ENCODE results near the gene CCDC92.

Gene CCDC92

DNA sequence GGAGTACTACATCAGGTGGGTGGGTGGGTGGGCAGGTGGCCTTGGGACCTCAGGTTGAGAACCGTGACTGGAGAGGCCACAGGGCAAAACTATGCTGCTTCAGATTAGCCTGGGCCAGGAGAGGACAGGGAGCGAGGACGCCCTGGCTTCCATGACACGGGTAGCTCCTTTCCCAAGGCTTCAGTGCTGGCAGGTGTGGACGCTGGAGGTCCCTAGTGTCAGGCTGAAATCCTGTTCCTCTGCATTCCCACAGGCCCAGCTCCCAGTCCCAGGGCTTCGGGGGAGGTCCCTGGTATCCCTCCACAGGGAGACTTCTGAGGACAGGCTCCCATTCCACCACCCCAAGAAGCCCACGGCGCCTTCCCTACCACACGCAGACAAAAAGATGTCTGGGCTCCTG lies 31.6 kb downstream of the CCDC92 start:
- Mint-ChIP-seq H3K27me3 (no peaks in the 10 kb centered on the region), H3K4me1 (peaks cover 18% of the 10 kb centered on the region), H3K9me3 (no peaks in the 10 kb centered on the region), H3K27ac (no peak overlapping the region), H3K36me3 (peaks cover 58% of the 10 kb centered on the region), H3K4me3 (no peak overlapping the region)
- no peak for ATAC-seq

DNA sequence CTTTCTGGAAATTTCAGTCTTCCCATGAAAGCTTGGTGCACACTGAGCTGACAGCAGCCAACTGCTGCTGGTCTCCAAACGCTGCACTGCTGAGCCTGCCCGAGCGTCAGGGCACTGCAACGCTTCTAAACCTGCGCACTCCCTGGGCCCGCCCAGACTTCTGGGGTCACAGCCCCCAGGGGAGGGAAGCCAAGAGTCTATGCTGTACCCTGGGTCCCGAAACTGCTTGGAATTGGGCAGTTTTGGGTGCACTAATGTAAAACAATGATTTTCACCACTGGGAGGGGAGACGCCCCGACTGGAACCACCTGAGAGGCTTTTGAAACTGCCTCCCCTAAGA lies 32.0 kb downstream of the CCDC92 start:
- no peaks in the 10 kb centered on the region for H3K27me3 Mint-ChIP-seq
- H3K9me3 Mint-ChIP-seq, result no peaks in the 10 kb centered on the region
- ATAC-seq, result no peak
- H3K27ac Mint-ChIP-seq, result no peak overlapping the region
- H3K36me3 Mint-ChIP-seq, result peaks cover 55% of the 10 kb centered on the region
- no peak overlapping the region for H3K4me3 Mint-ChIP-seq
- H3K4me1 Mint-ChIP-seq, result peaks cover 18% of the 10 kb centered on the region

DNA sequence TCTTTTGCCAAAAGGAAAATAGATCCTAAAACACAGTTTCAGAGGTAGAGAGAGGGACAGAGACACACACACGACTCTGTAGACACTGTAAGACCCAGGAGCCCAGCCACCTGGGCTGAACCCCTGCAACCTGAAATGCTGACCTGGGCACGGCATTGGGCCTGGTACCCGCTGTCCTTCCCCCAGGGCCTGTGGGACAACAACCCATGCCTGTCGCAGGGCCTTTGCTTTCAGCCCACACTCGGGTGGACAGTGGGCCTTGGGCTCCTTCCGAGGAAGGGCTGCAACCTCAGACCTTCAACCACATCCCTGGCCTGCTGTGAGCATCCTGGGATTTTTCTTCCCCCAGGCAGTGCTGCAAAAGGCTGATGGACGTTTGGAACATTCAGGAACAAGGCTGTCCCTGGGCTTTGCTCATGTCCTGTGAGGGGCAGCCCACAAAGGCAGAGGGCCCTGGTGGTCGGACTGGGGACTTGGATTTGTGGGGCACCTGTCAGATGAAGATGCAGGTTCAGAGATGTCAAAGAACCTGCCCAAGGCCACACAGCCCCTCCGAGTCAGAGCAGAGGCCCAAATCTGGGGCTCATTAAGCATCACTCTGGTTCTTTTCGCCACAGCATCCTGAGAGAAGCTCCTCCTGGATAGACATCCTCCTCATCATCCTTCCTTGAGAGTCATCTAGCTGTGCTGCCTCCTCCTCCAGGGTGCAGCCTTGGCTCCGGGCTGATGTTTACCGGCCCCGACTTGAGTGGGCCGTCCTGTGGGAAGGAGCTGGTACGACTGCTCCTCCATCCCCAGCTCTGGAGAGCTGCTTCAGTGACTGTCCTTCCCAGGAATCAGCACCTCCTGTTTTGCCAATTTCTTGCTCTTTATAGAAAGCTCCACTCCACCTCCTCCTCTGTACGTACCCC lies 32.7 kb downstream of the CCDC92 start:
- no peak for ATAC-seq
- Mint-ChIP-seq H3K27me3 (no peaks in the 10 kb centered on the region), H3K9me3 (no peaks in the 10 kb centered on the region), H3K4me3 (no peak overlapping the region), H3K27ac (no peak overlapping the region), H3K4me1 (peaks cover 18% of the 10 kb centered on the region), H3K36me3 (peaks cover 55% of the 10 kb centered on the region)

DNA sequence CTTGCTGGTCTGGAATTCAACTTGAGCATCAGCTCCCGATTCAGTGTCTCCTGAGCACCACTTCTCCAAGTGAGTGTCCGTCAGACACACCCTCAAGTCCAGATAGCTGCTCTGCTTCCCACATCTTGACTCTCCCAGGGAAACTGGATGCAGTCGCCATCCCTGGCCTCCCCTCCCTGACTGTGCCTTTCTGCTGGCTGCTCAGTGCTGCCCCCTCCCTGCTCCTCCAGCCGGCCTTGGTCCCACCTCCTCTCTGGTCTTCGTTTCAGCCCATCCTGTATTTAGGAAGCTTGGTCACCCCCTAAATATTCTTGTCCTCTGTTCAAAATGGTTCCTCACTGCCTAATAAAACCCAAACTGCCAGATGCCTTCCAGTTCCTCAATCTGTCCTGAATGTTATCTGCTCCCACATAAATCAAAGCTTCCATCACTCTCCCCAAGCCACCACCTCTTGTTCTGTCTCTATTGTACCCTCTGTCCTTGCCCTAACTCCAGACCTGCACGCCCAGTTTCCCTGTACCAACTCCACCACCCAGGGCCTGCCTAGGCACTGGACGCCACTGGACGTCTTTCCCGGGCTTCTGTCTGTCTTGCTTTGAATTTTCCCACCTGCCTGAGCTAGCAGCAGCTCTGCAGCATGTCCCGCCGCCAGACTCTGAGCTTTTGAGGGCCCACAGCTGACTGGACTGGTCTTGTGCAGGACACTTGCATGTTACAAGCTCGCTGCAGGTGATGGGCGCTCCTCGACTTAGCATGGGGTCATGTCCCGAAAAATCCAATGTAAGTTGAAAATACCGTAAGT lies 33.8 kb downstream of the CCDC92 start:
- no peaks in the 10 kb centered on the region for H3K27me3 Mint-ChIP-seq
- H3K36me3 Mint-ChIP-seq, result peaks cover 48% of the 10 kb centered on the region
- ATAC-seq, result no peak
- no peak overlapping the region for H3K4me3 Mint-ChIP-seq
- H3K27ac Mint-ChIP-seq, result peak overlapping the region; percentile 42
- H3K4me1 Mint-ChIP-seq, result peaks cover 22% of the 10 kb centered on the region
- no peaks in the 10 kb centered on the region for H3K9me3 Mint-ChIP-seq

DNA sequence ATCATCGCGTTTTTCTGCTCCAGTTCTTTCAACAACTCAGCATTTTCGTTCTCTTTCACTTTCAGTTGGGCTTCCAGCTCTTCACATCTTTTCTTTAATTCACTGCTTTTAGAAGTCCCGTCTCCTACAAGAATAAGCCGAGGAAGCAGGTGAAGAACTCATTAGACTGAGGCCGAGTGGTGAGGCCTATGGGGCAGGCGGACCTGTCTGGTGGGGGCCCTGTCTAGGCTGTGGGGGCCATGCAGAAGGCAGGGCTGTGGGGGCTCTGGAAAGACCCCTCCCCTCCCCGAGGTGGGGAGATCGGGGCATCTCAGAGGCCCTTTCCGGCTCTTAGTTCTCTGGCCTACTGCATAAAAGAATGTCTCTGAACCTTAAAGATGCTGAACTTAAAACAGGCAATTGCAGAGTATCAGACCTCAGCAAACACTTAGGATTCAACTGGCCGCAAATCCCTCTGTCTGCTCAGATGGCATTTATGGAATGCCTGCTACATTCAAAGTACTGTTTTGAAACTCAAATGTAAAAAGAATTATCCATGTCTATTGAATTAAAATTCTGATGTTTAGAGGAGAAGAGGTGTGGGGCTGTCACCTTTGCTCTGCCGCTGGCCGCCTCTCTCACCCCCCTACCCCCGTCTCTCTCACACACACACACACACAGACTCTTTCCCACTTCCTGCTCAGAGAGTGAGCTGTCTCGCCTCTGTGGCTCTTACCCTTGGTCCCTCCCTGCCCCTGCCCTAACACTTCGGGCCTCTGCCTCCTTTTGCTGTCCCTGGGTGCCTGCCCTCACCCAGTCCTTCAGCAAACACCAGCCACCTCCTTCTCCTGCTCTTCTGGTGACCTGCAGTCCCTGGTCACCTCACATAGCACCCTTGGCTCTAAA lies 34.7 kb downstream of the CCDC92 start:
- Mint-ChIP-seq H3K36me3 (peaks cover 46% of the 10 kb centered on the region), H3K4me1 (peaks cover 27% of the 10 kb centered on the region), H3K27me3 (no peaks in the 10 kb centered on the region), H3K9me3 (no peaks in the 10 kb centered on the region), H3K27ac (peak overlapping the region; percentile 42), H3K4me3 (no peak overlapping the region)
- ATAC-seq, result peak; percentile 64

DNA sequence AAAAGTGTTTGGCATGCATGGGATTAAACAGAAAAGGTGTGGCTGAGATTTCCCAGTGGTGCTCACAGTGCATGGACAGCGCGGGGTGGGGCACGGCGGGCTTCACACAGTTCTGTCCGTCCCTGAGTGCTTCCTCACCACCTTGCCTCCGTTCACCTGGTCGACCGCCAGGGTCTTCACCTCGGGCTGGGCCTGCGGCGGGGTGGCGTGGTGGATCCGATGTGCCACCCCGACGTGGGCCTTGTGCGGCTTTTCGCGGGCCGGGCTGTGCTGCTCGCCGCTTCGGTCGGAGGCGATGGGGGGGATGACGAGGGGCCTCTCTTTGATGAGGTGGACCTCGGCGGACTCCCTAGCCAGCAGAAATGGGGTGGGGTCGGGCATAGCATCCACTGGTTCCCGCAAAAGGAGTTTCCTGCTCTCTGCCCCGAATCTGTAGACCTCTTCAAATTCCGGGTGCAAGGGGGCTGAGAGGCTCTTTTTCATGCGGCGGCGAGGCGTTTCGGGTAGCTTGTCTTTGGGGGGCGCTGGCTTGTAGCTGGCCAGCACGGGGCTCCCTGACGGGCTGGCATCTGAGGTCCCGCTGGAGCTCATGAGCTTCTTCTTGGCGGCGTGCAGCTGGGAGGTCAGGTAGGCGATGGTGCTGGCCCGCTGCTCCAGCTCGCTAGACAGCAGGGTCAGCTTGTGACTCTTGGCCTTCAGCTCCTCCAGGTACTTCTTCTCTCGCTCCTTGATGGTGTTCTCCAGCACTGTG lies 35.5 kb downstream of the CCDC92 start:
- Mint-ChIP-seq H3K27ac (peak overlapping the region; percentile 42), H3K27me3 (no peaks in the 10 kb centered on the region), H3K9me3 (no peaks in the 10 kb centered on the region), H3K4me1 (peaks cover 27% of the 10 kb centered on the region), H3K4me3 (no peak overlapping the region), H3K36me3 (peaks cover 38% of the 10 kb centered on the region)
- no peak for ATAC-seq

DNA sequence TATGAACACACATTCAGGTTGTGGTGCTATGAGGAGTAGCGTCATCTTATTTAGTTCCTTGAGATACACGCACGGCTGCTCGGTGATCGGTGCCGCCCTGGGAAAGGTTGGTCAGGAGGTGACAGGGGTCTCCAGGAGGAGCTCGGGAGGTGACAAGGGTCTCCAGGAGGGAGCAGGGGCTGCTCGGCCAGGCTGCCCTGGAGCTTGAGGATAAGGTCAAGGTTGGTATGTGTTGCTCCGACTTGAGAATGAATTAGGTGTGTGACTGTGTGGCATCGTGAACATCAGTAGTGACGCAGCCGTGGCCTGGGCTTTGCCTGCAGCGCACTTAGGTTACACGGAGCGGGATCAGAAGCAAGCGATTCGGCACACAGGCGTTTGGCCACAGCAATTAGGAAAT lies 36.2 kb downstream of the CCDC92 start:
- no peak overlapping the region for H3K27ac Mint-ChIP-seq
- H3K36me3 Mint-ChIP-seq, result peaks cover 31% of the 10 kb centered on the region
- no peaks in the 10 kb centered on the region for H3K9me3 Mint-ChIP-seq
- peaks cover 27% of the 10 kb centered on the region for H3K4me1 Mint-ChIP-seq
- no peaks in the 10 kb centered on the region for H3K27me3 Mint-ChIP-seq
- H3K4me3 Mint-ChIP-seq, result no peak overlapping the region
- no peak for ATAC-seq

DNA sequence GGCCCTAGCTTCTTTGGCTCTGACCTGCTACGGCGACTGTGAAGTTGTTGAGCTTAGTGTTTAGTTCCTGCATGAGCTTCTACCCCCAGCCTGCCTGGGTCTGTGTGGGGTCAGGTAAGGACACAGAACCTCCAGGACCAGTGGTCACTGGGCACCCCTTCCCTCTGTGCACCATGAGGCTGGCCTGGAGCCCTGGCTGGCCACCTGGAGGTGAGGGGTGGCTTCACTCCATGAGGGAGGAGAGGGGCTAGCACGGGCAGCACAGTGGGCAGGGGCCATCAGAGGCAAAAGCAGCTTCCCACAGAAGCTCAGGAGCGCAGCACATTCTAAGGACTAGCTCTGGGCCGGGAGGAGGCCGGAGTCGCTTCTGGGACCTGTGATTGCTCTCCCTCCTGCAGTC lies 36.7 kb downstream of the CCDC92 start:
- peaks cover 27% of the 10 kb centered on the region for H3K4me1 Mint-ChIP-seq
- ATAC-seq, result no peak
- peaks cover 27% of the 10 kb centered on the region for H3K36me3 Mint-ChIP-seq
- H3K27ac Mint-ChIP-seq, result no peak overlapping the region
- no peaks in the 10 kb centered on the region for H3K27me3 Mint-ChIP-seq
- no peak overlapping the region for H3K4me3 Mint-ChIP-seq
- no peaks in the 10 kb centered on the region for H3K9me3 Mint-ChIP-seq

DNA sequence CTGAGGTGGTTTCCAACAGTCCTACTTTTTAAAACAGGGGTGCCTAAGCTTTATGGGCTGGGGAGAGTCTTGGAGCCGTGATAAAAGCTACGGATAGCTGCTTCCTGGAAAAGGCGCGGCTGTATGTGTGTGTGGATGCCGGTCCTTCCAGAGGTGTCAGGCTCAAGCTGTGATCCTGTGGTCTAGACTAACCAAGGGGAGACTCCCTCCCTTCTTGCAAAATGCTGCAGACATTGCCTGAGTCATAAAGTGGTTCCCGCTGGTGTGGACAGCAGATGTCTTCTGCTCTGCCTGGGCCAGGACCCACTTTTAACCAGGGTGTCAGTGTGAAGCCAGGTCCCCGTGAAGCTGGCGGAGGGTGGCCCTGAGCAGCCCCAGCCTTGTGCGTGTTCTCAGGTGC lies 37.8 kb downstream of the CCDC92 start:
- Mint-ChIP-seq H3K4me1 (peaks cover 27% of the 10 kb centered on the region), H3K4me3 (no peak overlapping the region), H3K27me3 (peaks cover 4% of the 10 kb centered on the region), H3K27ac (no peak overlapping the region), H3K9me3 (no peaks in the 10 kb centered on the region), H3K36me3 (peaks cover 19% of the 10 kb centered on the region)
- no peak for ATAC-seq

DNA sequence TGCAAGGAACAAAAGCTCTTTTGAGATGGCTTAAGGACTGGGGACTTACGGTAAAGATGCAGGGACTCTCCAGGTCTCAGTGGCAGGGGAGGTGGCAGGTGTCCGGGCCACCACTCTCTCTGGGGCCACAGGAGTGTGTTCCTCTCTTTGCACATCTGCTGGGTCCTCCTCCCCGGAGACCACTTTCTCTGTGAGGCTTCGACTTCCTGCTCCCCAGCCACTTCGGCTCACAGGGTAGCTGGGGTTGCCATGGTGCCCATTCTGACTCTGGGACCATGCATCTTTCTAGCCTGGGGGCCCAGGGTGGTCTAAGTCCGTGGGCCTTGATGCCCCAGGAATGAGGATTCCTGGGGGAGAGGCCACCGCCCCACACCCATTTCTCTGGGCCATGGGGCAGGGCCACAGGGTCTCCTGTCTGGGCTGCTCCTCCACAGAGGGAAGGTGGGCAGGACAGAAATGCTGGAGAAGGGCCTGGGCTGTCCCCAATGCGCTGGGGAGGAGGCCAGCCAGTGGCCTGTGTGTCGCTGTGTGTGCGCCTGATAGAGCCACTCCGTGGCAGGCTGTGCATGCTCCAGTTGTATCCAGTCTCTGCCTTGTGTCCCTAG lies 38.5 kb downstream of the CCDC92 start:
- H3K4me1 Mint-ChIP-seq, result peaks cover 29% of the 10 kb centered on the region
- ATAC-seq, result peak; percentile 25

DNA sequence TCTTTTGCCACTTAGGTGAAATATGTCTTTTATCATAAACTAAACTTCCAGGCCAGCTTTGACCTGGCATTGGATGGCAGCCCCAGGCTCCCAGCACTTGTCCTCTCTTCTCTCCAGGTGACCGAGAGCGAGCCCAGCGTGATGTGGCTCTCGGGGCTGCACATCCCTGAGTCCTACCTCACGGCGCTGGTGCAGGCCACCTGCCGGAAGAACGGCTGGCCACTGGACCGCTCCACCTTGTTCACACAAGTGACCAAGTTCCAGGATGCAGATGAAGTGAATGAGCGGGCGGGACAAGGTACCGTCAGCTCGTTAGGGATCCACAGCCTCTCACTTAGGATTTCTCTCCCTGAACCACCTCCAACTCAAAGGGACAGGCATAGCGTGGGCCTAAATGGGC lies 39.4 kb downstream of the CCDC92 start:
- Mint-ChIP-seq H3K4me3 (no peak overlapping the region), H3K27ac (no peak overlapping the region), H3K27me3 (peaks cover 20% of the 10 kb centered on the region), H3K4me1 (peaks cover 29% of the 10 kb centered on the region), H3K36me3 (peaks cover 19% of the 10 kb centered on the region), H3K9me3 (no peaks in the 10 kb centered on the region)
- ATAC-seq, result no peak

More for the DNA sequence above, 38.5 kb downstream of the CCDC92 start:
- no peak overlapping the region for H3K4me3 Mint-ChIP-seq
- peaks cover 11% of the 10 kb centered on the region for H3K27me3 Mint-ChIP-seq
- H3K36me3 Mint-ChIP-seq, result peaks cover 19% of the 10 kb centered on the region
- H3K27ac Mint-ChIP-seq, result no peak overlapping the region
- no peaks in the 10 kb centered on the region for H3K9me3 Mint-ChIP-seq

DNA sequence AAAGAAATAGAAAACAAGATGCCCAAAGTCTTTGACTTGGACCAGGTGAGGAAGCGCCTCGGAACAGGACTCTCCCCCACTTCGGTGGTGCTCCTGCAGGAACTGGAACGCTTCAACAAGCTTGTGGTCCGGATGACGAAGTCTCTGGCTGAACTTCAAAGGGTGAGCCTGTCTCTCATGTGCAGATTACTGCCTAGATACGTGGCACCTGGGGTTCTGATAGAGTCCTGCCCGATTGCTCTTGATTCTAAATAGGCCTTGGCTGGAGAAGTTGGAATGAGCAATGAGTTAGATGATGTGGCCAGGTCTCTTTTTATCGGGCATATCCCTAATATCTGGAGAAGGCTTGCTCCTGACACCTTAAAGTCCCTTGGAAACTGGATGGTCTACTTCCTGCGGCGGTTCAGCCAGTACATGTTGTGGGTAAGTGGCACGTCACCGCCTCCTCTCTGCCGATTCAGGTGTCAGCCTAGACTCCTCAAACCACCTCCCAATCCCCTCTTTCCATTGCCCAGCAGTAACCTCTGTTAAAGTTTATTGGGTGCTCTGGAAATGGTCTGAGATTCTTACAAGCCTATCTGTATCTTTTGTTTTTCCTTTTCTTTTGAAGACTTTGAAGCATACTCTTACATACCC lies 40.8 kb downstream of the CCDC92 start:
- ATAC-seq, result no peak
- no peaks in the 10 kb centered on the region for H3K9me3 Mint-ChIP-seq

DNA sequence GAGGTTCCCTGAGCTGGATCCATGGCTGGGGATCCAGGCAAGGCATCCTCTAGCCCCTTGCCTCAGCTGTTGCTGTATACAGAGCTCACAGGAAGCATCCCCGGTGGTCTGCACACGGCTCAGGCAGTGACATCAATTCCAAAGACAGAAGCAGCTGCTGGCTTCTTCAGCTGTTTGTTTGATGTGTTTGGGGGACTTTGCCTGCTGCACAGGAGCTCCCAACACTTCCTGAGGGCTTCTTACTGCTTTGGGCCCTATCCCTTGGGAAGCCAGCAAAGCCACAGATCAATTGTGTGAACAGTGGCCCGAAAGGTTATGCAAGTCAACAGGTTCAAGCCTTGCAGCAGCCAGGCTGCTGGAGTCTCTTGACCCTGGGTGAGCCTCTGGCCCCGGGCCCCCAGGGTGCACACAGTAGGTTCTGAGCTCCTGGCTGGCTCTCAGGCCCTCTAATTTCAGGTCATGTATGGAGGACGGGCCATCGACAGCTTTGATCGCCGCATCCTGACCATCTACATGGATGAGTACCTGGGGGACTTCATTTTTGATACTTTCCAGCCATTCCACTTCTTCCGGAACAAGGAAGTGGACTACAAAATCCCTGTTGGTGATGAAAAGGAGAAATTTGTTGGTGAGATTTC lies 42.6 kb downstream of the CCDC92 start:
- no peaks in the 10 kb centered on the region for H3K36me3 Mint-ChIP-seq
- ATAC-seq, result no peak
- H3K9me3 Mint-ChIP-seq, result no peaks in the 10 kb centered on the region
- peaks cover 40% of the 10 kb centered on the region for H3K27me3 Mint-ChIP-seq
- no peak overlapping the region for H3K4me3 Mint-ChIP-seq
- H3K27ac Mint-ChIP-seq, result no peak overlapping the region
- H3K4me1 Mint-ChIP-seq, result peaks cover 28% of the 10 kb centered on the region

More for the DNA sequence above, 40.8 kb downstream of the CCDC92 start:
- Mint-ChIP-seq H3K4me1 (peaks cover 28% of the 10 kb centered on the region), H3K4me3 (no peak overlapping the region), H3K36me3 (peaks cover 9% of the 10 kb centered on the region), H3K27ac (no peak overlapping the region), H3K27me3 (peaks cover 31% of the 10 kb centered on the region)

All from stimulated activated memory B cell treated with anti-CD40 and anti-IgM and Interleukin-4, amounts not matched to agents 10 μg/mL and 1 μg/mL and 100 μg/mL, for 72 hours (primary cell).